ENCODE measurements around the gene MMP1. TPM values are rescaled to one million over a fixed set of nuclear protein-coding genes. Genes with fewer than 3 reads are reported as not detected.

The MMP1 gene
- total RNA-seq, 1 experiment from 2014 or later: 25.4 TPM

- peak; percentile 19 for DNase-seq (ENCODE audit: low read depth)
Measured at GRCh38 chr11:102806296-102806695, 8.3 kb upstream of the MMP1 start.

GRCh38 chr11:102802341-102802740 is 4.4 kb upstream of the MMP1 start:
- DNase-seq (ENCODE audit: low read depth): peak; percentile 75

- DNase-seq (ENCODE audit: low read depth): no peak
Measured at GRCh38 chr11:102800767-102801166, 2.8 kb upstream of the MMP1 start.

- DNase-seq (ENCODE audit: low read depth): no peak
Measured at GRCh38 chr11:102799681-102800340, 1.9 kb upstream of the MMP1 start.

- peak; percentile 62 for DNase-seq (ENCODE audit: low read depth)
Measured at GRCh38 chr11:102794382-102794781, 3.6 kb downstream of the MMP1 start.

- no peak for DNase-seq (ENCODE audit: low read depth)
Measured at GRCh38 chr11:102793677-102794290, 4.2 kb downstream of the MMP1 start.

- no peak for DNase-seq (ENCODE audit: low read depth)
Measured at GRCh38 chr11:102792604-102793003, 5.4 kb downstream of the MMP1 start.

GRCh38 chr11:102791271-102792036 is 6.5 kb downstream of the MMP1 start:
- DNase-seq (ENCODE audit: low read depth): no peak

GRCh38 chr11:102788334-102788995 is 9.5 kb downstream of the MMP1 start:
- DNase-seq (ENCODE audit: low read depth): no peak

- DNase-seq (ENCODE audit: low read depth): no peak
Measured at GRCh38 chr11:102784380-102784779, 13.6 kb downstream of the MMP1 start.

- no peak for DNase-seq (ENCODE audit: low read depth)
Measured at GRCh38 chr11:102783720-102784119, 14.2 kb downstream of the MMP1 start.

GRCh38 chr11:102783016-102783415 is 14.9 kb downstream of the MMP1 start:
- DNase-seq (ENCODE audit: low read depth): no peak

- DNase-seq (ENCODE audit: low read depth): no peak
Measured at GRCh38 chr11:102781676-102782075, 16.3 kb downstream of the MMP1 start.

- DNase-seq (ENCODE audit: low read depth): peak; percentile 64
Measured at GRCh38 chr11:102780491-102780918, 17.5 kb downstream of the MMP1 start, which contains the start of gene MMP10. MMP10 (minus strand) TSS chr11:102780628; CDS start chr11:102780591, 37 bp downstream.

- peak; percentile 47 for DNase-seq (ENCODE audit: low read depth)
Measured at GRCh38 chr11:102776454-102776853, 21.5 kb downstream of the MMP1 start.

- DNase-seq (ENCODE audit: low read depth): no peak
Measured at GRCh38 chr11:102773386-102773785, 24.6 kb downstream of the MMP1 start.

GRCh38 chr11:102771351-102771750 is 26.6 kb downstream of the MMP1 start:
- no peak for DNase-seq (ENCODE audit: low read depth)

GRCh38 chr11:102770191-102770590 is 27.8 kb downstream of the MMP1 start:
- DNase-seq (ENCODE audit: low read depth): no peak

GRCh38 chr11:102767800-102768199 is 30.2 kb downstream of the MMP1 start:
- DNase-seq (ENCODE audit: low read depth): no peak

GRCh38 chr11:102763440-102763839 is 34.5 kb downstream of the MMP1 start:
- no peak for DNase-seq (ENCODE audit: low read depth)

GRCh38 chr11:102762361-102762767 is 35.6 kb downstream of the MMP1 start:
- DNase-seq (ENCODE audit: low read depth): peak; percentile 66

GRCh38 chr11:102761646-102762238 is 36.2 kb downstream of the MMP1 start:
- DNase-seq (ENCODE audit: low read depth): peak; percentile 47

Measured in RPMI7951 (cell line).